Hematopoietic multipotent progenitor cell (in vitro differentiated cells): Measurements from ENCODE around the gene SND1. TPM values are rescaled to one million over a fixed set of nuclear protein-coding genes. Genes with fewer than 3 reads are reported as not detected.

Source experiments
- DNase-seq, 3 donors: peaks; one replicate each; pipeline ENCODE4 v3.0.0-alpha.2; 2011 to 2015; ENCODE audit warnings: low read depth in 2 of 3, low spot score in 2 of 3
- total RNA-seq: library from RNA; depleted of rRNA; stranded (reverse); fragments of >200 nt; gene quantifications from one replicate; pipeline ENCODE4 v1.2.3, GENCODE V29; 2012

Gene SND1
- total RNA-seq, 1 donor, result 165 TPM

DNA sequence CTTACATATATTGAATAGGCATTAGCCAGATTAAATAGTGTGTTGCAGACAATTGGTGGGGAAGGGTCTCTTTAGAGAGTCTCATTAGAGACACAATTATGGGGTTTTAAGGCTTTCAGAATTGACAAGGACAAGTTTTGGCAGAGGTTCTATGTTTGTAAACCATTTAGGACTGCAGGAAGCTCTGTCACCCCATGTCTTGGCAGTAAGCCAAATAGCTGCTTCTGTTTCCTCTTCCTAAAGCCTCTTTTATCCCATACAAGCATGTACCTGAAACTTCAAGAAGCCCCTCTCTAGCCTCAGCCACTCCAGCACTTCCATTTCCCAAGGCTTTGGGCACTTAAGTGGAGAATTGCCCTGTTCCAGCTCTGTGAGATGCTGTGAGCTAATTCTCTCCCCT, 401.0 kb downstream of the SND1 start:
- peak in 2 of 3 donors; percentile 17 to 55 for DNase-seq

DNA sequence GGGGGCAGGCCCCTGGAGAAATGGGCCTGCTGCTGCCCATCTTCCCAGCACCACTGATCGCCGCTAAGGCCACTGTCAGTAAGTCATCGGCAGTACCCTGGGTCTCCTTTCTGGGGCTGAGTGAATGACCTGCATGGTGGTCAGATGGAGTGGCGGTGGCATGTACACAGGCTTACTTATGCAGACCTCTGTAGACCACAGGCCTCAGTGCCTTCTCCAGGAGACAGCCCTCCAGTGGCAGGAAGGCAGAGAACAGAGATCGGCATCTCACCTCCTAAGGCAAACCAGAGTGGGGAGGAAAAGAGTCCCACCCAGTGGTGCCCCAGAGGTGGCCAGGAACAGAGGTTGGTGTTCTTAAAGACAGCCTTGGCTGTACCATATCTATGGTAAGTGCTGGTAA, 402.0 kb downstream of the SND1 start:
- no peak for DNase-seq

- no peak for DNase-seq
Observed at GRCh38 chr7:128054511-128054910, 402.5 kb downstream of the SND1 start.

- DNase-seq, result no peak
Observed at GRCh38 chr7:128055637-128056036, 403.6 kb downstream of the SND1 start.

- DNase-seq, result no peak
Observed at GRCh38 chr7:128056901-128057300, 404.9 kb downstream of the SND1 start.

DNA sequence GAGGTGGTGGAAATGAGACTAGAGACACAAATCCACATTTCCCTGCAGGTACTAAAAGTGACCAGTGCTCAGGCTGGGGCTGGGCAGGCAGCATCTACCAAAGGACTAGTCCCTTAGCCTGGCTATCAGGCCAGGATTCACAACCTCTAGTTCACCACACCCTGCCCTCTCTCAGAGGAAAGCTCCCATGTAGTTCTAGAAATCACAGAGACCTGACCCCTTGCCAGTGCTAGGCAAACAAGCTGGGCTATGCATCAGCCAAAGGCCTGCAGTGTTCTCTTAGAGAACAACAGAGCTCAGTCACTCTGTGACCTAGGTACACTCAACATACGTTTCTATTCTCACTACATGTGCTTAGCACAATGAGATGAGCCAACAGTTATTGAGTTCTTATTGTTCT, 405.9 kb downstream of the SND1 start:
- no peak for DNase-seq

GRCh38 chr7:128059143-128059988, 407.4 kb downstream of the SND1 start:
- DNase-seq, result no peak

DNA sequence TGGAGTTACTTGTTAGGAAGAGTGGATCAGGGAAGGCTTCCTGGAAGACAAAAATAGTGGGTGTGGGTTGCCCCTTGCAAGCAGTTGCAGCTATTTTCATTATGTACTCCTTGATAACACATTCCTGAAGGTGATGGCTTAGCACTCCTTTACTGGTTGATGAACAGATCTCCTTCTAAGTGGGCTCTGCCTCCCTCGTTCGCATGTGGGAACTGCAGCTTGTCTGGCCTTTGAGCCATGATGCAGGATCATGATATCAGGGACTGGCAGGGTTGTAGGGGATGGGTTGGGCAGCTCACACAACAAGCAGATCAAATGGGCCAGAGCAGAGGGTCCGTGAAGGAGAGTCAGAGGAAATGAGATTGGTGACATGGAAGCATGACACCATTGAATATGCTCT, 408.0 kb downstream of the SND1 start:
- no peak for DNase-seq

- DNase-seq, result no peak
Observed at GRCh38 chr7:128063088-128063487, 411.1 kb downstream of the SND1 start.

DNA sequence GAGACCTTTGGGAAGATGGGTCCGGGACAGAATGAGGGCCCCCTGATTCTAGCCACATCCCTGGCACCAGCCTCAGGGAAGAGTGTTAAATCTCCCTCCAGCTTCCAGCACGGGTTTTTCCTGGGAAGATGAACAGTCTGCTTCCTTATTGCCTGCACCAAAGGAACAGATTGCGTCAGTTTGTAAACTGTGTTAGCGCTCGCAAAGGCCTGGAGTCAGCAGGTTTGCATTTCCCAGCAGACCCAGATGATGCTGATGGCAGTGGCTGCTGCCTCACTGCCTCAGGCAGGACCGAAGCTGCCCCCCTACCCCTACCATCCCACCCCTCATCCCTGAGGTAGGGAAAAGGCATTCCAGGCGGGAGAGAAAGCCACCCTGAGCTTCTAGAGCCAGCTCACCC, 413.9 kb downstream of the SND1 start:
- no peak for DNase-seq

GRCh38 chr7:128066395-128066794, 414.4 kb downstream of the SND1 start:
- no peak for DNase-seq

DNA sequence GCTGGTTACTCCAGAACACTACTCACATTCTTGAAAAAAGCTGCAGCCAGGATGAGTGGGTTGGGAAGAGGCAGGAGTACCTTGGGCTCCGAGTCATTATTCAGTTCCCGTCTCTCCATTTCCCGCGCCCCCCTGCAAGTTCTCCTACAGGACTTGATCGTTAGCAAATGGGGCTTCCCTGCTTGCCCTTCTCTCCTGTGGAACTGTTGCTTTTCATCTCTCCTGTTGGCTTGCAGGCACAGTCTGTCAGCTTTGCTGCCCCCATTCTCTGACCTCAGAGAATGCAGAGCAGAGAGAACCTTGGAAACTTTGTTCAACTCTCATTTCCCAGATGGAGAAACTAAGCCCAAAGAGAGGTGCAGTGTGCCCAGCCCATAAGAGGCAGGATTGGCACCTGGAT, 414.9 kb downstream of the SND1 start:
- no peak for DNase-seq

- DNase-seq, result no peak
Observed at GRCh38 chr7:128067983-128068382, 416.0 kb downstream of the SND1 start.

- DNase-seq, result no peak
Observed at GRCh38 chr7:128068785-128069184, 416.8 kb downstream of the SND1 start.

- DNase-seq, result no peak
Observed at GRCh38 chr7:128069373-128070364, 417.7 kb downstream of the SND1 start.

DNA sequence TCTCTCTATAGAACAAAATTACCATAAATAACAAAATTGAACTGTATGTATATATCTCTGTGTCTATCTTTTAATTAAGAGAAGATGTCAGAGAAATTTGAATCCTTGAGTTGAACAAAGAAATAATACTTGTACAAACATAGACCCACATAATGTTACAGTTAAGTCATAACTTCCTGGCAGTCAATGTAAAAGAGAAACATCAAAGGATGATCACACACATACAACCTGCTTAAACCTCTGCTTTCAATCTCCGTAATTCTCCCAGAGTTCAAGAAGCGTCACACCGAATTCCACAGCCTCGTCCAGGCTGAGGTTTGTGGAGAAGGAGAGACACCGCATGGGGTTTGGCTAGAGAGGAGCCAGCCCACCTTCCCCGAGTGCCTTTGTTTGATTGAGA, 419.4 kb downstream of the SND1 start:
- no peak for DNase-seq

GRCh38 chr7:128071801-128072200, 419.8 kb downstream of the SND1 start:
- DNase-seq, result no peak

DNA sequence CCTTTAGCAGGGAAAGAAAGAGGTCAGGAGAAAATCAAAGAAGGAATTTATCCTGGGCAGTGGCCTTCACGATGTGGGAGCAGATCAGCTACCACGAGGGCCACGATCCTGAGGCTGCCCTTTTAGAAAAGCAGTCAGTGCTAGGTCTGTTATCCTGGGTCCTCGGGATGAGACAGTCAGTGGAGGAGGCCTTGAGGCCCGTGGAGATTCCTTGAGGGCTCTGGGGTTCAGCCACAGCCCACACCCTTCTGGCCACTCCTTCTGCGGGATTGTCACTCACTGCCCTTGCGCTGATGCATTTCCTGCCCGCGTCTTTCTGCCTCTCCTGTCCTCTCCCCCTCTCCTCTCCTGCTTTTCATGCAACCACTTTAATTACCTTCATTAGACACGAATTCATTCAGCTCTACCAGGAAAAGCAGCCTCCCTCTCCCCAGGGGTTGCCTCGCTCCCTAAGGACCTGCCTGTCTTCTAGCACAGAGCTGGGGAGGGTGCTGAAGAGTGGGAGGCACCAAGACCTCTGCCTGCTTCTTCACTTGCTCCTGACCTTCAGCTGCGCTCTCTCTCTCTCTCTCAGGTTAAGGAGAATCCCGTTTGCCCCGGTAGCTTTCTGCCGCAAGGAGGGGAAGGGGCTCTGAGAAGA, 421.8 kb downstream of the SND1 start:
- no peak for DNase-seq

DNA sequence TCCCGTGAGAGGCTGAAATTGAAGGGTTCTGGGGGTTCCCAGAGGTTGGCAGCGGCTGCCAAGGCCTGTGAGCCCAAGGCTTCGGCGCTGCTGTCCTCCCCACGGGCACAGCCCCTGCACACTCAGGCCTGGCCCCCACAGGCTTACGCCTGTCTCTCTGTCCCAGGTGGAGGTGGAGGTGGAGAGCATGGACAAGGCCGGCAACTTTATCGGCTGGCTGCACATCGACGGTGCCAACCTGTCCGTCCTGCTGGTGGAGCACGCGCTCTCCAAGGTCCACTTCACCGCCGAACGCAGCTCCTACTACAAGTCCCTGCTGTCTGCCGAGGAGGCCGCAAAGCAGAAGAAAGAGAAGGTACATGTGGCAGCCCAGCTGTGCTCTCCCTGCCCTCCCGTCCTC, 422.3 kb downstream of the SND1 start:
- DNase-seq, result no peak

- DNase-seq, result no peak
Observed at GRCh38 chr7:128074736-128075135, 422.7 kb downstream of the SND1 start.
